GM19455 (cell line): ENCODE data around the gene TBC1D1.

ENCODE experiments used
- ATAC-seq: cut with Tn5 transposase; IDR thresholded peaks from one replicate; pipeline ENCODE4 v1.9.1; 2021; ENCODE audit not compliant: unreplicated experiment

Gene TBC1D1, protein sequence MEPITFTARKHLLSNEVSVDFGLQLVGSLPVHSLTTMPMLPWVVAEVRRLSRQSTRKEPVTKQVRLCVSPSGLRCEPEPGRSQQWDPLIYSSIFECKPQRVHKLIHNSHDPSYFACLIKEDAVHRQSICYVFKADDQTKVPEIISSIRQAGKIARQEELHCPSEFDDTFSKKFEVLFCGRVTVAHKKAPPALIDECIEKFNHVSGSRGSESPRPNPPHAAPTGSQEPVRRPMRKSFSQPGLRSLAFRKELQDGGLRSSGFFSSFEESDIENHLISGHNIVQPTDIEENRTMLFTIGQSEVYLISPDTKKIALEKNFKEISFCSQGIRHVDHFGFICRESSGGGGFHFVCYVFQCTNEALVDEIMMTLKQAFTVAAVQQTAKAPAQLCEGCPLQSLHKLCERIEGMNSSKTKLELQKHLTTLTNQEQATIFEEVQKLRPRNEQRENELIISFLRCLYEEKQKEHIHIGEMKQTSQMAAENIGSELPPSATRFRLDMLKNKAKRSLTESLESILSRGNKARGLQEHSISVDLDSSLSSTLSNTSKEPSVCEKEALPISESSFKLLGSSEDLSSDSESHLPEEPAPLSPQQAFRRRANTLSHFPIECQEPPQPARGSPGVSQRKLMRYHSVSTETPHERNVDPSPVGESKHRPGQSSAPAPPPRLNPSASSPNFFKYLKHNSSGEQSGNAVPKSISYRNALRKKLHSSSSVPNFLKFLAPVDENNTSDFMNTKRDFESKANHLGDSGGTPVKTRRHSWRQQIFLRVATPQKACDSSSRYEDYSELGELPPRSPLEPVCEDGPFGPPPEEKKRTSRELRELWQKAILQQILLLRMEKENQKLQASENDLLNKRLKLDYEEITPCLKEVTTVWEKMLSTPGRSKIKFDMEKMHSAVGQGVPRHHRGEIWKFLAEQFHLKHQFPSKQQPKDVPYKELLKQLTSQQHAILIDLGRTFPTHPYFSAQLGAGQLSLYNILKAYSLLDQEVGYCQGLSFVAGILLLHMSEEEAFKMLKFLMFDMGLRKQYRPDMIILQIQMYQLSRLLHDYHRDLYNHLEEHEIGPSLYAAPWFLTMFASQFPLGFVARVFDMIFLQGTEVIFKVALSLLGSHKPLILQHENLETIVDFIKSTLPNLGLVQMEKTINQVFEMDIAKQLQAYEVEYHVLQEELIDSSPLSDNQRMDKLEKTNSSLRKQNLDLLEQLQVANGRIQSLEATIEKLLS (N-terminal part only)

DNA sequence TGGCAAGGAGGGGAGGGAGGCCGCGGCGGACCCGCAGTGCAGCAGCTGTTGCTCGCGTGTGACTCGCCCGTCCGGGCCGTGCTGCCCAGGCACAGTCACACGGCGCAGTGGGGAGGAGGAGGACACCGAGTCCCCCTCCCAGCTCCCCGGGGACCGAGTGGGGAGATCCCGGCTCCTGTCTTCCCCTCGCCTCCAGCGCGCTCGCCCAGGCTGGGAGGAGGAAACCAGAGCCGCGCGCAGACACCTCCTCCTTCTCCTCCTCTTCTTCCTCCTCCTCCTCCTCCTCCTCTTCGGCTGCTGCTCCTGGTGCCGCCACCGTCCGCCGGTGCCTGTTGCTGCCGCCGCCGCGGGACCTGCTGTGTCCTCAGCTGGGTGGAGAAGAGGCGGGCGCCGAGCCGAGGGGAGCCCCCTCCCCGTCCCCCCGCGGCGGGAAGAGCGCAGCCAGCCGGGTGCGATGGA lies at the start of gene TBC1D1:
TSS of gene TBC1D1 (plus strand) at position 284 of the 459 bp plus-strand sequence. CDS start 11,012 bp downstream, outside the sequence.
- peak; percentile 33 for ATAC-seq

DNA sequence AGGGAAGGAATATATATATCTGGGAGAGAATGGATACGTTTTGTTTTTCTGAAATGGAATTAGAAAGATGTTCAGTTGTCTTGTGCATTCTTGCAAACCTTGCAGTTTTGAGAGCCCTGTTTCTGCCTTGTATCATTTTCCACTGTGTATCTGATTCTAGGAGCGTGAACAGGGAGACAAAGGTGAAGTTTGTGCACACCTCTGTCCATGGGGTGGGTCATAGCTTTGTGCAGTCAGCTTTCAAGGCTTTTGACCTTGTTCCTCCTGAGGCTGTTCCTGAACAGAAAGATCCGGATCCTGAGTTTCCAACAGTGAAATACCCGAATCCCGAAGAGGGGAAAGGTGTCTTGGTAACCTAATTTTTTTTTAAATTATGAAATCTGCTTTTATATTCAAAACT lies 46.7 kb upstream of the TBC1D1 start:
- ATAC-seq, result no peak

DNA sequence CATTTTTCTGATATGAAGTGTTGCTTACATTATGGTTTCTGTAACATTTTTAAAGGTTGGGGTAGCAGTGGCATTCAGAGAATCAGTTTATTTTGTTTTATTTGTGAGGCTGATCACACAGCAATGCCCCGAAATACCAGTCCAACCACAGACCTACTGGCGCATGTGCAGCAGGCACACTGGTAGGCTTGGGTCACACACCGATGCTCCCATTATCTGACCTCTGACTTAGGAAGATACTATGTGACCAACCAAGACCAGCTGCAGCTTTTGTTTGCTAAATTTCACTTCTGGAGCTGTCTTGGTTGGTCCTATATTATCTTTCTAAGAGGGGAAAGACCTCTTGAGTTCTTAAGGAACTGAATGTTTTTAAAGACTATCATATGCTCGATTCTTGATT lies 45.7 kb upstream of the TBC1D1 start:
- ATAC-seq, result no peak

DNA sequence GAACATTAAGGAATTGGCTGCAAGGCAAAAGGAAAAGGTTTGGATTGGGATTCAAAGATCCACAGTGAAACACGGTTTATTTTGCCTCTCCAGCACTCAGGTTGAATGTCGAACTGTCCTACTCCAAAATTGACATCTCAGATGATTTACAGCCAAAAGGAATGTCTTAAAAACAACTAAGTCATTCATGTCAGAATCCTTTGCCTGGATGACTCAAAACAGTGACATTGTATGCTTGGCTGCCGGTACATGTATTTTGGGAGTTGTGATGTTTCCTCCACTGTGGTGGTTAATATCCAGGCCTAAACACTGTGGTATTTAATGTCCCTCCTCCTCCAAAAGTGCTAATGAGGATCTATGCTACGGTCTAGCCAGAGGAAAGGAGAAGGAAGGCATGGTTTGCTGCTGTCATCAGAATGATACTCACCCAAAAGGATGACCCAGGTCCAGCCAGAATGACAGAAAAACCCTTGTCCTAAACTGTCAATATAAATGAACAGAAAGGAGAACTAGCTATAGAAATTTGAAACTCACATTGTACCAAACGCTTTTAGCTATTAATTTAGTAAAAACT lies 43.5 kb upstream of the TBC1D1 start:
- ATAC-seq, result no peak

DNA sequence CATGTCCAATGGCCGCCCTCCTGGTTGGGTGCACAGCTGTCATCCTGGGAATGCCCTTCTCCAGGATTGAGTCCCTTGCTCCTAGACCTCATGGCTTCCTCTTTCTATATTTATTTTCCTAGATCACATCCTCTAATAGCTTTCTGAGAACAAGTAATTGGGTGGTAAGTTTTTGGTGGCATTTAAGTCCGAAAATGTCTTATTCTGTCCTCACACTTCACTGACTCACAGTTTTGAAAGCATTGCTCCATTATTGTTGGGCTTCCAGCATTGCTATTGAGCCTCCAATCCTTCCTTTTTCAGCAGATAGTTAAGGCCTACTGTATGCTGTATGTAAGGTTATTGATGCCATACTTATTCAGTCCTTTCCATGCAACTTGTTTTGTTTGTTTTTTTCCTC lies 38.5 kb upstream of the TBC1D1 start:
- no peak for ATAC-seq

DNA sequence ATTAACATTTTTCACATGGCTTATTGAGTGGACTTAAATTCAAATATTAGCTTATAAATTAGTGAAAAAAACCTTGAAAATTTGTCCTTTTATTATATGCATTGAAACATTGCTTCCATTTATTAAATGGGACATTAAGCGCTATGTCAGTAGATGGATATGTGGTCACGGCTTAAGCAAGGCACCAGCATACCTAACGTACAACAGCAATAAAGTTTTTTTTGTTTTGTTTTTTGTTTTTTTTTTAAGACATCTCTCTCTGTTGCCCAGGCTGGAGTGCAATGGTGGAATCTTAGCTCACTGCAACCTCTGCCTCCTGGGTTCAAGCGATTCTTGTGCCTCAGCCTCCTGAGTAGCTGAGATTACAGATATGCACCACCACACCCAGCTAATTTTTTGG lies 32.8 kb upstream of the TBC1D1 start:
- ATAC-seq, result no peak

DNA sequence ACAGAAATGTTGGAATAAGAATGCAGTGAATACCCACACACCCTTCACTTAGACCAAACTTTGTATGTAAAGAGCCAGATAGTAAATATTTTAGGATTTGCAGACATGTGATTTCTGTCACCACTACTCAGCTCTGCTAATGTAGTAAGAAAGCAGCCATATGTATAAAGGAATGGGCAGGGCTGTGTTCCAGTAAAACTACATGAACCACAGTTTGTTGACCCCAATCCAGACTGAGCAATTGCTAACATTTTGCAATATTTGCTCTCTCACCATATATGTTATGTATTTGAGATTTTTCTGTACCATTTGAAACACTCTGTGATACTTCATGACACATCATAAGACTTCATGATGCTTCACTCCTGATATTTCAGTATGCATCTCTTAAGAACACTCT lies 32.0 kb upstream of the TBC1D1 start:
- ATAC-seq, result no peak

DNA sequence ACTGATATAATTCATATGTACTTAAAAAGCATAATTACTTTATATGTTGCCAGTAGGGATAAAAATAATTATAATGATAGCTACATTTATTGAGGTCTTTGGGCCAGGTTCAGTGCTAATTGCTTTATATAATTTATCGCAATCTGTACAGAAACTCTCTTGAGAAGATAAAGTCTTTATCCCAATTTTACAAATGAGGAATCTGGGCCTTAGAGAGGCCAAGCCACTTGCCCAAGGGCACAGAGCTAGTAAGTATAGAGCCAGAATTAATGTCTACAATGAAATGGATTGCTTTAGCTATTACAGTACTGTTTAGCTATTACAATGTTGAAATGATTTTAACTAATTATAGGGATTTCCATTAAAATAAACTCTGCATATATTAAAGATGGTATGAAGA lies 30.6 kb upstream of the TBC1D1 start:
- no peak for ATAC-seq

DNA sequence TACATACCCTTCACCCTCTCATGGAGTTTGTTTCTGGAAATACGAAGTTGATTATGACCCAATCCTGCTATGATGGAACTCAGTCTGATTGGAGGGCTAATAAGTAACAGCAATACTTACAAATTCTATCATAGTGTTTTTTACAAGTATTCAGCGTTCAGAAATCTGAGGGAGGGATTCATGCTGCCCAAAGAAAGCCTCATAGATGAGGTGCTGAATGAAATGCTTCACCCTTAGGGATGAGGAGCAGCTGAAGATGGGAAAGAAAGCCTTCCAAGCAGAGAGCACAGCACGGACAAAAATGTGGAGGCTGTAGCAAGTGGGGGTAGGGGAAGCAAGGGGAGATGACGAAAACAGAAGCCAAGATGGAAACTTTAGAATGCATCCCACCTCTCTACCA lies 27.9 kb upstream of the TBC1D1 start:
- ATAC-seq, result no peak

DNA sequence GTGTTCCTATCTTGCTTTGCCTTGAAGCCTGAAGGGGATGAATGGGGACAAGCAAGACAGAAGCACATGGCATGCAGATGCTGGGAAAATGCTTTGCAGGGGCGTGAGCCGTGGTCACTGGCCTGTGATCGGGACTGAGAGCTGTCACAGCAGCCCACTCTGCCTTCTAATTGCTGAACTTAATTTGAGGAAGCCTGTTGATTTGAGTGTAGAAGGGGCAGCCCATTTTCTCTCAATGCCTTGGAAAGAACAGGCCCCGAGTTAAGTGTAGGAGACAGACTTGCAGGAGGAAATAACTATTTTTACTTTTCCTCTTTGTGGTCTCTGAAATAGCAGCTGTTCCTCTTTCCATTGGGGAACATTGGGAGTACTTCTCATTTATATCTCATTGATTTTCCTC lies 26.1 kb upstream of the TBC1D1 start:
- ATAC-seq, result no peak

DNA sequence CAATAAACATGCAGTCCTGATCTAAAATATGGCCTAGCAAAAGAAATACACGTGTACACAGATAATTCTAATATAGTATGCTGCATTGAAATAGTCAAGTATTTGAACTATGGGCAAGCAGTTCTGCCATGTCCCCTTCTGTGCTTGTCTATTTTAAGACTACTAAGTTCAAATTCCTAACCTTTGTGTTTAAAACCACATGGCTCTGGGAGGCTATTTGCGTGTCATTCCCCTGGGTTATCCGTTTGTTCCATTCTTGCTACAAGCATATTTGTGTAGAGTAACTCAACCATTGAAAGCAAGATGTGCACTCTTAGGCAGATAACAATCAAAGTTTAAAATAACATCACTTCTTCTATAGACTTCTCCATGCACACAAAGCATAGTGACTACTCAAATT lies 25.4 kb upstream of the TBC1D1 start:
- no peak for ATAC-seq

DNA sequence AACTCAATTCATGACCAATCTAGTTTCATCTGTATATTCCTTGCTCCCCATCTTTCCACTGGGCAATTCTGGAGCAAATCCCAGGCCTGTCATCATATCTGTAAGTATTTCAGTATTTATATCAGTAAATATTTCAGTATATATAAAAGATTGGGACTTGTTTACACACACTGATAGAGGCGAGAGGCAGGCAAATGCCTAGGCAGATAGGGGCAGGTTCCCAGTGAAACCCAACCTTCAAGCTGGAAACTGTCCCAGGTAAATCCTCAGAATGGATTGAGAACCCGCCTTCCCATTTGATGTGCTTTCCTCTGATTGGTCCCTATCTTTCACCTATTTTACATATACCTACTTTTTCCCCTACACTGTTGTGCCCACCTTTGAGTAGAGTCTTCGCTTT lies 23.8 kb upstream of the TBC1D1 start:
- ATAC-seq, result no peak

DNA sequence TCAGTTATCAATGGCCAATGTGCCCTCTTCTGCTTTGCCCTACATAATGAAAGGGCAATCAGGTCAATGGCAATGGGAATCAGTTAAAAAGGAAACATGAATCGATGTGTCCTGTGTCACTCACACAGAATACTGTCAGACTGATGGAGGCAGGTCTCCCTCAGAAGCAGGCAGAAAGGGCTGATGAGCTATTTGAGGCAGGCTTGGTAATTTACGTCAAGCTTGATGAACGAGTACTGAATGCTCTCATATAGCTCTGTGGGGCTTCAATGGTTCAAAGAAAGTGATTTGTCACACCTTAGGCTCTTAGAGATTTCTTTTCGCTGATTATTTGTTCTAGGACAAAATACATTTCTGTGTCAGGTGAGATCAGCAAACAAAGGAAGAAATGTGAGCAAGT lies 22.6 kb upstream of the TBC1D1 start:
- no peak for ATAC-seq

DNA sequence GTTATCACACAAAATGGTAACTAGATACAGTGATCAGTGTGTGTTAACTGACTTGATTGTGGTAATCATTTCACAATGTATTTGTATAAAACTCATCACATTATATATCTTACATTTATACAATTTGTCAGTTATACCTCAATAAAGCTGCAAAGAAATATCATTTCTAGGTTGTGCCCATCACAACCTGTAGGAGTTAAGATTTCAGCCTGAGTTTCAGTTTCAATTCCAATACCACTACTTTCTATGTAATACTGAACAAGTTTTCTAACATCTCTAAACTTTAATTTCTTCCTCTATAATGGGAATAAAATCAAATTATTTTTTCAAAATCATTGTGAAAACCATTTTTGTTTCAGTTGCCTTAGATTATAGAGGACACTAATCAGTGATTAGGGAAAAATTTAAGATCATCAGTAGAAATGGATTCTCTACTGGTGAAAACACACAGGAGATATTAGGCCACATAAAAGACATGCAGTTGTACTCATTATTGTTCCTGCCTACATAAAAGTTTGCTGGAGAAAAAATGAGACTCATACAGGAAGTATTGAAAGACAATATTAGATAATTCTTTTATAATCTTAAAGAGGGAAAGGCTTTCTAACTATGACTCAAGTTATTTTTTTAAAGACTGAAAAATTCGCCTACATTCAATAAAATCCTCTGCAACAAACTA lies 18.4 kb upstream of the TBC1D1 start:
- no peak for ATAC-seq

DNA sequence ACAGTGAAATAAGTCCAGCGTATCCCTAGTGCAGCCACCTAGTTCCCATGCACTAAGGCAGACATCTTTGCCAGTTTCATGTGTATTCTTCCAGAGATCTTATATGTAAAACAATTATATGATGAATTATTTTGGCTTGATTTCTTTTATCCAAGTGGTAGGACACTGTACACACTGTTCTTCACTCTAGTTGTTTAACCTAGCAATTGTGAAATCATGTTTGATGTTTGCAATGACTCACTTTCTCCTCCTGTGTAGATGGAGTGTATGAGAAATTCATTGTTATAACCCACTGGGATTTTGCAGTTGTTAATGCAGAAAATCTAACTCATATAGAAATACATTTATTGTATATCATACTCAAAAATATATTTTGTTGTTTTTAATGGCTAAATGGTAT lies 17.5 kb upstream of the TBC1D1 start:
- no peak for ATAC-seq

DNA sequence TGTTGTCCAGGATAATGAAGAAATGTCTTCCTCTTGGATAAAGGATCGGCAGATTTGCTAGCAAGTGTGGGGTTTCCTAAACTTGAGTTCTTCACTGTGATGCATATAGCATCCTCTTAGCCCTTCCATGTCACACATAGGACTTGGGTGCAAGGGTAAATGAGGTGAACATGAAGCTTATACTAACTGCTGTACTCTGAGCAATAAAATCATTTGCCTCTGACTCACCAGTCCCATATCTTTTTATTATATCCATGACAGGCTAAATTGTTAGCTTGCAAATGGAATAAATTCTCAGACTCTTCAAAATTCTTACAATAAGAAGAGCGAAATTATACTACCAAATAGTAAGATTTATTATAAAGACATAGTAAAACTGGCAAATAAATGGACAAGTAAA lies 14.7 kb upstream of the TBC1D1 start:
- ATAC-seq, result no peak

DNA sequence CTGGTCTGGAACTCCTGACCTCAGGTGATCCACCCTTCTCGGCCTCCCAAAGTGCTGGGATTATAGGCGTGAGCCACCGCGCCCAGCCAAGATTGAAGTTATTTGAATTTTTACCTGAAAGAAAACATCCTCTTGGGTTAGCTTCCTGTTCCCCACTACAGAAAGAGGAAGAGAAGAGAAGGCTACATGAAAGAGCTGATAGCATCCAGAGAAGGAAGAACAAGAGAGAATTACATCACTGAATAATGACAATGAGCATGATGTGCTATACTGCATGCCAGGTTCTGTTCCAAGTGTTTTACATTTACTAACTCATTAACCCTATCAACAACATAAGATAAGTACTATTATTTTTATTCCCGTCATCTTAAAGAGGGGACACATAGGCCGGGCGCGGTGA lies 11.5 kb upstream of the TBC1D1 start:
- ATAC-seq, result no peak

DNA sequence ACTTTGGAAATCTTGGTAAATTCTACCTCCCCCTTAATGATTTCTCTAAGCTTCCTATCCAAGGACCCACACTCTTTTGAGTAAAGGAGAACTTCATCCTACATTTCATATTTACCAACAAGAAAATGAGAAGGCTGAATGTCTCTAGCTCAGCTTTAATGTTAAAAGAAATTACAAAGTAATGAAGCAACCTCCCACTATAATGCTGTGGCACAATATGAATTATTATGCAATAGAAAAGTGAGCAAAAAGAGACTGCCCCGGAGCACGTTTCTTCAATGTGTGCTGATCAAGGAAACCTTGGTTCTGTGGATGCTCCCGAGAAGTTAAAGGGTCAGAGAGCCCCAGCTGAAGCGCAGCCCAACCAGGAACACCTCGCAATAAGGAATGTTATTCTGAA lies 9.1 kb upstream of the TBC1D1 start:
- no peak for ATAC-seq

DNA sequence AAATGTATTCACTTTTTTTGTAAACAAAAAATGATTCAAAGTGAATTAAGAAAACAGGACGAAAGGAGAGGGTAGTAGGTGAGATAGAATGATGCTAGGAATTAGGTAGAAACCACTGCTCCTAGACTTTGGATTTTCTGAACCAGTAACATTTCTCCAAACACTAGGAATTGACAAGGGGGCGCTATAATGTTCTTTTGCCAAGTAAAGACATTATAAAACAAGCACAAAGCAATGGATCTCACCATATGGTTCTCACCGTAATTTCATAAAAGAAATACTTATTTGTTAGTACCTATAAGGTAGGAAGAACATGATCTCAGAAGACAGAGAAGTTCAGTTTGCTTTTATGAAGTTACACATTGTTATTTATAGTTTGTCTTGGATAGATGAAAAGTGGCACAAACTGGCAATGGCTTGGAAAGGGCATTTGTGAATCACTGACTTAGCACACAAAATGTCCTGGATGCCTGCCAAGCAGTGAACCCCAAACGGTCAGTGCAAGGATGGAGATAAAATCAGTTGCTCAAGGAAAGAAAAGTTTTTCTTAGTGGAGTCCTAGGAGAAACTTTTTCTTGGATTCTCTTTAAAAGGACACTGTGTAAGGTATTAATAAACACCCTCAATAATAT lies 8.1 kb upstream of the TBC1D1 start:
- ATAC-seq, result no peak

DNA sequence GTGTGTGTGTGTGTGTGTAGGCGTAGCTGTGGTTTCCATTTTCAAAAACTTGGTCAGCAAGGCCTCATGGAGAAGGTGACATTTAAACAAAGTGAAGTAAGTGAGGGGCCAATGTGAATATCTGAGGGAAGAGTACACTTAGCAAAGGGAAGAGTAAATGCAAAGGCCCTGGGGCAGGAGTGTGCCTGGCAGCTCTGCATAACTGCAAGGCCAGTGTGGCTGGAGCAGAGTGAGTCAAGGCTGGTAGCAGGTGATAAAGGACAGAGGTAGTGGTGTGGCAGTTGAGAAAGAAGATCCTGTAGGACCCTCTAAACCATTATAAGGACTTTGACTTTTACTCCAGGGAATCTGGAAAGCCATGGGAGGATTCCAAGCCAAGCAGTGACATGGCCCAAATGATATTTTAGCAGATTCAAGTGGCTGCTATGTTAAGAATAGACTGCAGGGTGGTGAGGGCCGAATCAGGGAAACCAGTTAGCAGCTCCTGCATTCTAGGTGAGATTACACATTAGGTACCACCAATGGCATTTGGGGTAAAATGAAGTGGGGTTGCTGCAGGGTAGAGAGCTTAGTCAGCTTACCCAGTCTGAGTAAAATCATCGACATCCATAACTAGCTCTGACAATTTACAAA lies 5.9 kb upstream of the TBC1D1 start:
- ATAC-seq, result no peak
